WTC11 (cell line): ENCODE results near the gene DIMT1. TPM values are rescaled to one million over a fixed set of nuclear protein-coding genes. Genes with fewer than 3 reads are reported as not detected.

ENCODE experiments used
- ATAC-seq: fragments of 200-7000 bp; cut with Tn5 transposase; 2 replicates; pipeline ENCODE4 v1.10.0; 2021; ENCODE audit warnings: mild to moderate bottlenecking, moderate library complexity
- CTCF ChIA-PET: fragments of 300-600 bp; sonication (Branson Sonifier 250); formaldehyde crosslinking; loops from one replicate; lab custom pipeline; 2021; ENCODE audit warnings: antibody characterized with exemption; lab: Charles Lee
- POLR2A ChIA-PET: fragments of 350-600 bp; sonication (Branson Sonifier 250); formaldehyde crosslinking; loops from one replicate; lab custom pipeline; 2021; ENCODE audit warnings: antibody characterized with exemption; lab: Charles Lee
- DNase-seq: peaks from one replicate; pipeline ENCODE4 v3.0.0; 2021; ENCODE audit warnings: low spot score
- H3K27ac Mint-ChIP-seq: 2 replicates; pipeline ENCODE4 v1.8.0; 2021; ENCODE audit warnings: mixed read lengths
- H3K27me3 Mint-ChIP-seq: 2 replicates; pipeline ENCODE4 v1.8.0; 2021; ENCODE audit warnings: low read depth, mild to moderate bottlenecking, moderate library complexity, mixed read lengths
- H3K36me3 Mint-ChIP-seq: 2 replicates; pipeline ENCODE4 v1.8.0; 2021; ENCODE audit warnings: mixed read lengths
- H3K4me1 Mint-ChIP-seq: 2 replicates; pipeline ENCODE4 v1.8.0; 2022; ENCODE audit warnings: mixed read lengths
- H3K4me3 Mint-ChIP-seq: 2 replicates; pipeline ENCODE4 v1.8.0; 2021; ENCODE audit warnings: mild to moderate bottlenecking, moderate library complexity, mixed read lengths
- H3K9me3 Mint-ChIP-seq: 2 replicates; pipeline ENCODE4 v1.8.0; 2021; ENCODE audit warnings: mixed read lengths
- AFF4 ChIP-seq: sonication (generic); formaldehyde crosslinking; IDR thresholded peaks from 2 replicates; pipeline ENCODE4 v1.8.1; 2023; ENCODE audit warnings: mild to moderate bottlenecking, missing genetic modification reagents, borderline replicate concordance
- ARID4B ChIP-seq: sonication (generic); formaldehyde crosslinking; IDR thresholded peaks from 2 replicates; pipeline ENCODE4 v1.8.0; 2023; ENCODE audit warnings: missing genetic modification reagents, mild to moderate bottlenecking, borderline replicate concordance
- ATF2 ChIP-seq: sonication (generic); formaldehyde crosslinking; IDR thresholded peaks from 2 replicates; pipeline ENCODE4 v1.8.1; 2022; ENCODE audit warnings: low read depth, missing genetic modification reagents, borderline replicate concordance
- E2F1 ChIP-seq: sonication (generic); formaldehyde crosslinking; IDR thresholded peaks from 2 replicates; pipeline ENCODE4 v1.8.0; 2022; ENCODE audit warnings: mild to moderate bottlenecking, missing genetic modification reagents
- E2F4 ChIP-seq: sonication (generic); formaldehyde crosslinking; IDR thresholded peaks from 2 replicates; pipeline ENCODE4 v1.8.1; 2022; ENCODE audit warnings: low read depth, mild to moderate bottlenecking, moderate library complexity, missing genetic modification reagents, borderline replicate concordance
- E2F5 ChIP-seq: sonication (generic); formaldehyde crosslinking; IDR thresholded peaks from 2 replicates; pipeline ENCODE4 v1.8.1; 2022; ENCODE audit warnings: mild to moderate bottlenecking, moderate library complexity, missing genetic modification reagents
- FOXK1 ChIP-seq: sonication (generic); formaldehyde crosslinking; IDR thresholded peaks from 2 replicates; pipeline ENCODE4 v1.8.0; 2022; ENCODE audit warnings: mild to moderate bottlenecking, moderate library complexity, missing genetic modification reagents
- JUN ChIP-seq: sonication (generic); formaldehyde crosslinking; IDR thresholded peaks from 2 replicates; pipeline ENCODE4 v1.8.0; 2023; ENCODE audit warnings: mild to moderate bottlenecking, missing genetic modification reagents
- KAT7 ChIP-seq: sonication (generic); formaldehyde crosslinking; IDR thresholded peaks from 2 replicates; pipeline ENCODE4 v1.8.1; 2023; ENCODE audit warnings: missing genetic modification reagents, mild to moderate bottlenecking, borderline replicate concordance
- NFYB ChIP-seq: sonication (generic); formaldehyde crosslinking; conservative IDR thresholded peaks from 2 replicates; pipeline ENCODE4 v1.8.0; 2022; ENCODE audit warnings: low read depth, missing genetic modification reagents
- NR1H2 ChIP-seq: sonication (generic); formaldehyde crosslinking; IDR thresholded peaks from 2 replicates; pipeline ENCODE4 v1.9.0; 2021; ENCODE audit warnings: mild to moderate bottlenecking, moderate library complexity, missing genetic modification reagents
- NR2C2 ChIP-seq: sonication (generic); formaldehyde crosslinking; IDR thresholded peaks from 2 replicates; pipeline ENCODE4 v1.8.0; 2022; ENCODE audit warnings: mild to moderate bottlenecking, missing genetic modification reagents
- SP1 ChIP-seq: sonication (generic); formaldehyde crosslinking; conservative IDR thresholded peaks from 2 replicates; pipeline ENCODE4 v1.8.1; 2022; ENCODE audit warnings: missing genetic modification reagents
- TEAD4 ChIP-seq: sonication (generic); formaldehyde crosslinking; IDR thresholded peaks from 2 replicates; pipeline ENCODE4 v1.8.0; 2022; ENCODE audit warnings: mild to moderate bottlenecking, missing genetic modification reagents
- ZNF138 ChIP-seq: sonication (generic); formaldehyde crosslinking; conservative IDR thresholded peaks from 2 replicates; pipeline ENCODE4 v1.8.1; 2022; ENCODE audit warnings: mild to moderate bottlenecking, moderate library complexity, missing genetic modification reagents
- ZNF263 ChIP-seq: sonication (generic); formaldehyde crosslinking; IDR thresholded peaks from 2 replicates; pipeline ENCODE4 v1.8.1; 2022; ENCODE audit warnings: low read depth, mild to moderate bottlenecking, moderate library complexity, missing genetic modification reagents
- ZNF671 ChIP-seq: fragments of 250-450 bp; sonication (Bioruptor Pico); IDR thresholded peaks from 2 replicates; pipeline ENCODE4 v1.8.0; 2021; ENCODE audit warnings: mild to moderate bottlenecking
- ZSCAN18 ChIP-seq: fragments of 250-450 bp; sonication (Bioruptor Pico); IDR thresholded peaks from 2 replicates; pipeline ENCODE4 v2.1.2; 2022; ENCODE audit warnings: mild to moderate bottlenecking, moderate library complexity
- total RNA-seq: library from RNA; stranded (reverse); gene quantifications from 3 replicates; pipeline ENCODE4 v1.2.3, GENCODE V29; 2021

DIMT1 gene
- total RNA-seq, 1 experiment from 2014 or later, result 33.9 TPM

GRCh38 chr5:62421414-62421813 is 17.7 kb upstream of the DIMT1 start:
- Mint-ChIP-seq H3K9me3 (peaks cover 9% of the 10 kb centered on the region), H3K27ac (no peak overlapping the region), H3K4me1 (peaks cover 2% of the 10 kb centered on the region; the same call in 1 of the 2 replicates), H3K27me3 (no peaks in the 10 kb centered on the region), H3K36me3 (peaks cover 4% of the 10 kb centered on the region), H3K4me3 (no peak overlapping the region)
- no peak for DNase-seq
- TF ChIP-seq ATF2 (CRISPR knock-in tag) (no peak), ZSCAN18 (CRISPR knock-in tag) (no peak), FOXK1 (no peak), KAT7 (CRISPR knock-in tag) (no peak), E2F4 (no peak), SP1 (no peak), NFYB (CRISPR knock-in tag) (no peak), NR1H2 (no peak), JUN (no peak), E2F5 (CRISPR knock-in tag) (no peak), E2F1 (CRISPR knock-in tag) (no peak), ZNF138 (CRISPR knock-in tag) (no peak), ZNF671 (CRISPR knock-in tag) (no peak), ZNF263 (CRISPR knock-in tag) (no peak), AFF4 (no peak), TEAD4 (CRISPR knock-in tag) (no peak), NR2C2 (CRISPR knock-in tag) (no peak), ARID4B (CRISPR knock-in tag) (no peak)
- ATAC-seq, result no peak
- CTCF ChIA-PET, result no interaction called here
- POLR2A ChIA-PET, result interaction anchor here (1.0 kb wide), 1 partner anchor 9 kb away, joined by 3 read pairs; the partner anchor contains the start of gene IPO11
